Thyroid gland (tissue), 4 donors: Measurements from ENCODE around the gene CFAP90.

Experiments used
- POLR2A ChIP-seq, 2 donors: fragments of 450-650 bp; IDR thresholded peaks; one replicate each; pipeline ENCODE4 v1.6.1; 2017; ENCODE audit warnings: antibody characterized with exemption in 2 of 2, mild to moderate bottlenecking in 2 of 2, moderate library complexity in 1 of 2
- TF ChIP-seq, protein P1 (sequence below), 6 experiments: fragments of 200-600 bp in 3 of 6; fragments of 450-650 bp in 3 of 6; sonication (generic) in 3 of 6; IDR thresholded peaks; one replicate each; pipeline ENCODE4 v1.5.1; 2016 to 2019; ENCODE audit warnings: antibody characterized with exemption in 6 of 6, mild to moderate bottlenecking in 2 of 6, inconsistent platforms in 1 of 6, moderate library complexity in 1 of 6

DNA sequence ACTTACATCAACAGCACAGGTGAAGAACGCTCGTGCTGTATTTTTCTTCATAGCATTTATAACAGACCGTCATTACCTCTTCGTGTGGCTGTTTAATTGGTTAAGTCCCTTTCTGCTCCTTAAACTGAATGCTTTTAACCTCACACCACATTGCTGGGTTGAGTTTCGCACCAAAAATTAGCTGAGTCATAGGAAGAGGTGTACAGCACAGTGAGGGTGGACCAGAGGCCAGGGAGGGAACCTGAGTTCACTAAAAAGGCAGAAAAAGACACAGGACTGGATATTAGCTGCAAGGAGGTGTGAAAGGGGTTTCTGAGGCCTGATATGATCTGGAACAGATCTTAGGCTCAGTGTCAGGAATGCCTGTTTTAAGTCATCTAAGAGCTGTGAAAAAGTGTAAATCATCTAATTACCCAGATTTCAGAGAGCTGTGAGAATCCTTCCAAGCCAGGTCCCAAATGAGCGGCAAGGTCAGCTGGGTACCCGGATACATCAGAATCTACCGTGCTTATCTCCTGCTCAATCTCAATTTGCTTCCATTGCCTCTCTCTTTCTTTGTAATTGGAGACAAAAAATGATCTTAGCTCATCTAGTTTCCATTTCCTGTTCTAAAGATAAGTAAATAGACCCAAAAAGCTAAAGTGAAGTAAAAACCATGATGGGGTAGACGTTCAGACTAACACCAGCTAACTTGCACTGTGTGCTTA is 7.1 kb upstream of the CFAP90 start:
- TF ChIP-seq, protein P1, sequence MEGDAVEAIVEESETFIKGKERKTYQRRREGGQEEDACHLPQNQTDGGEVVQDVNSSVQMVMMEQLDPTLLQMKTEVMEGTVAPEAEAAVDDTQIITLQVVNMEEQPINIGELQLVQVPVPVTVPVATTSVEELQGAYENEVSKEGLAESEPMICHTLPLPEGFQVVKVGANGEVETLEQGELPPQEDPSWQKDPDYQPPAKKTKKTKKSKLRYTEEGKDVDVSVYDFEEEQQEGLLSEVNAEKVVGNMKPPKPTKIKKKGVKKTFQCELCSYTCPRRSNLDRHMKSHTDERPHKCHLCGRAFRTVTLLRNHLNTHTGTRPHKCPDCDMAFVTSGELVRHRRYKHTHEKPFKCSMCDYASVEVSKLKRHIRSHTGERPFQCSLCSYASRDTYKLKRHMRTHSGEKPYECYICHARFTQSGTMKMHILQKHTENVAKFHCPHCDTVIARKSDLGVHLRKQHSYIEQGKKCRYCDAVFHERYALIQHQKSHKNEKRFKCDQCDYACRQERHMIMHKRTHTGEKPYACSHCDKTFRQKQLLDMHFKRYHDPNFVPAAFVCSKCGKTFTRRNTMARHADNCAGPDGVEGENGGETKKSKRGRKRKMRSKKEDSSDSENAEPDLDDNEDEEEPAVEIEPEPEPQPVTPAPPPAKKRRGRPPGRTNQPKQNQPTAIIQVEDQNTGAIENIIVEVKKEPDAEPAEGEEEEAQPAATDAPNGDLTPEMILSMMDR (IDR thresholded peaks at IDR 0.05) = no peak
- TF ChIP-seq POLR2A (IDR thresholded peaks at IDR 0.05) = no peak
